ENCODE results near the gene C1QTNF12. TPM values are rescaled to one million over a fixed set of nuclear protein-coding genes. Genes with fewer than 3 reads are reported as not detected.

Gene C1QTNF12
- total RNA-seq, 2 donors from 2014 or later = 2.9 to 12.5 TPM

DNA sequence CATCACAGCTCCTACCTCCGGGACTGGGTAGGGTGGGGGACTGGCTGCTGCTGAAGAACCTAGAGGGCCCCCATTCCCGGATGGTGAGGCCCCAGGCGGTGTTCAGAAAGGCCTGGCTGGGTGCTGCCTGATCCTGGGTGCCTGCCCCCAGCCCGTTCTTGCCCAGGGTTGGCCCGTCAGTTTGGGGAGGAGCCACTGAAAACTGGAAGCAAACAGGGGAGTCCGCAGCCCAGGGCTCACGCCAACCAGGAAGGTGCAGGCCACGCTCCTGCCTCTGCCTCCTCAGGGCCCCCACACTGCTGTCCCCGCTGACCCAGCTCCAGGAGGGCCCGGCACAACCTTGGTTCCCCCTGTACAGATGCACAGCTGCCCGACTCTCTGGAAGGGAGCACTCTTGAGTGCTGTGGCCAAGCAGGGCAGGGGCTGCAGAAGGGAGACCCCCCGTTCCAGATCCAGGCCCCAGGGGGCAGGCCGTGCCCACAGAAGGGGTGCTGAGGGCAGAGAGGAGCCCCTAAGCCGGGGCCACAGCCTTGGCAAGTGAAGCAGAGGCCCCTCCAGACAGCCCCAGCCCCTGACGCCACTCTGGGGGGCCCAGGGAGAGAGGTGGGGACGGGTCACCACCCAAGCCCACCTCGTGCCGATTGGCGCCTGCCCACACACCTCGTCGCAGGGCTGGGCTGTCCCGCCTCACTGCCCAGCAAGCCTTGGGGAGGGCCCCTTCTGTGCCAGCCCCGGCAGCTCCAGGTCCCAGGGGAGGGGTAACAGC lies 5.5 kb downstream of the C1QTNF12 start:
- H3K27ac ChIP-seq = no peak overlapping the region
- ATAC-seq (ENCODE audit: insufficient number of reproducible peaks, low FRiP score, low read depth) (no peak), DNase-seq (ENCODE audit: low spot score) (no peak)
- H3K4me1 ChIP-seq (ENCODE audit: control insufficient read depth in 1 of 2, low read depth in 2 of 2) = no peaks in the 10 kb centered on the region
- no peaks in the 10 kb centered on the region for H3K36me3 ChIP-seq
- H3K9me3 ChIP-seq = no peaks in the 10 kb centered on the region
- no peak overlapping the region for H3K4me3 ChIP-seq
- no peaks in the 10 kb centered on the region for H3K27me3 ChIP-seq (replicated peaks; ENCODE audit: insufficient read depth)
- no peak for TF ChIP-seq CTCF (IDR thresholded peaks at IDR 0.05)

- no peak for ATAC-seq (ENCODE audit: insufficient number of reproducible peaks, low FRiP score, low read depth)
- H3K27me3 ChIP-seq (replicated peaks; ENCODE audit: insufficient read depth) = no peaks in the 10 kb centered on the region
- H3K4me1 ChIP-seq (ENCODE audit: control insufficient read depth in 1 of 2, low read depth in 2 of 2) = no peaks in the 10 kb centered on the region
- DNase-seq (ENCODE audit: low spot score) = no peak
- no peaks in the 10 kb centered on the region for H3K9me3 ChIP-seq
- H3K36me3 ChIP-seq = no peaks in the 10 kb centered on the region
- H3K27ac ChIP-seq = no peak overlapping the region
- no peak for TF ChIP-seq CTCF (IDR thresholded peaks at IDR 0.05)
- H3K4me3 ChIP-seq = no peak overlapping the region
Observed at GRCh38 chr1:1240348-1240732, 6.2 kb downstream of the C1QTNF12 start.

GRCh38 chr1:1239614-1240347 lies 6.7 kb downstream of the C1QTNF12 start:
- no peak for DNase-seq (ENCODE audit: low spot score)
- Histone ChIP-seq H3K36me3 (peaks cover 1% of the 10 kb centered on the region), H3K27me3 (replicated peaks; ENCODE audit: insufficient read depth) (no peaks in the 10 kb centered on the region), H3K9me3 (no peaks in the 10 kb centered on the region), H3K27ac (no peak overlapping the region), H3K4me3 (no peak overlapping the region), H3K4me1 (ENCODE audit: control insufficient read depth in 1 of 2, low read depth in 2 of 2) (no peaks in the 10 kb centered on the region)
- no peak for ATAC-seq (ENCODE audit: insufficient number of reproducible peaks, low FRiP score, low read depth)
- no peak for TF ChIP-seq CTCF (IDR thresholded peaks at IDR 0.05)

DNA sequence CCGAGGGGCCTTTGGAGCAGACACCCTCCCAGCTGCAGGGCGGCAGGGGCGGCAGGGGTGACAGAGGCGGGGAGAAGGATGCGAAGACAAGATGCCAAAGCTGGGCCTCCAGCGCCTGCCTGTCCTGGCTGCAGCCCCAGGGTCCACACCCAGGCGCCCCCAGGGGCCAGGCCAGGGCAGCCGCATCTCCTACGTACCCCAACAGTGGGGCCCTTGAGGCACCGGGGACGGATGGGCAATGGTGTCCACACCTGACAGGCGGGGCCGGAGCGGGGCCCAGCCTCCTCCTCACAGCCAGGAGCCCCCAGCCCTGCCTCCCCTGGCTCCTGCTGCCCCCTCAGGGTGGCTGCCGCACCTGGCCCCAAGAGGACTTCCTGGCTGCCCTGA lies 7.3 kb downstream of the C1QTNF12 start:
- no peak overlapping the region for H3K27ac ChIP-seq
- no peak for DNase-seq (ENCODE audit: low spot score)
- no peak overlapping the region for H3K4me3 ChIP-seq
- peaks cover 3% of the 10 kb centered on the region for H3K36me3 ChIP-seq
- no peak for TF ChIP-seq CTCF (IDR thresholded peaks at IDR 0.05)
- H3K27me3 ChIP-seq (replicated peaks; ENCODE audit: insufficient read depth) = no peaks in the 10 kb centered on the region
- H3K4me1 ChIP-seq (ENCODE audit: control insufficient read depth in 1 of 2, low read depth in 2 of 2) = no peaks in the 10 kb centered on the region
- ATAC-seq (ENCODE audit: insufficient number of reproducible peaks, low FRiP score, low read depth) = no peak
- no peaks in the 10 kb centered on the region for H3K9me3 ChIP-seq

DNA sequence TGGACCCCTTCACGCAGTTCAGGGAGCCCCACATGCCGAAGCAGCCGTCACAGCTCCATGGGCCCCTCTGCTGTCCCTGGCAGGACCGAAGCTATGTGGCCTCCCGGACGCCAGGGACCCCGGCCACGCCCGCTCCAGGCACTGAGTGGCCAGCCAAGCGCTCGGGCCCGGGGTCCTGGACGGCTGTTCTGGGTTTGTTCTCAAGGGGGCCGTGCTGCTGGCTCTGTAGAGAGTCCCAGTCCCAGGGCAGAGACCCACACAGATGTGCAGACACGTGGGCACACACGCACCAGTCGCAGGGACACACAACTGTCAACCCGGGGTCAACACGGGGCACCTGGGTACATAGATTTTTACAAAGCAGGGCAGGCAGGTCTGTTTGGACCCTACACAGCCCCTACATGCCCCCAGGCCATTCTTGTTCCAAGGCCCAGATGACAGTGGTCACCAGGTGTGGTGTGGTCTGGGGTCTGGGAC lies 7.8 kb downstream of the C1QTNF12 start:
- no peaks in the 10 kb centered on the region for H3K27me3 ChIP-seq (replicated peaks; ENCODE audit: insufficient read depth)
- ATAC-seq (ENCODE audit: insufficient number of reproducible peaks, low FRiP score, low read depth) = no peak

More for the DNA sequence above, 7.8 kb downstream of the C1QTNF12 start:
- peaks cover 6% of the 10 kb centered on the region for H3K36me3 ChIP-seq
- H3K4me3 ChIP-seq = no peak overlapping the region
- no peak overlapping the region for H3K27ac ChIP-seq
- no peak for TF ChIP-seq CTCF (IDR thresholded peaks at IDR 0.05)
- DNase-seq (ENCODE audit: low spot score) = no peak
- no peaks in the 10 kb centered on the region for H3K4me1 ChIP-seq (ENCODE audit: control insufficient read depth in 1 of 2, low read depth in 2 of 2)
- no peaks in the 10 kb centered on the region for H3K9me3 ChIP-seq
